ENCODE data around the gene SEMA3F. TPM values are rescaled to one million over a fixed set of nuclear protein-coding genes. Genes with fewer than 3 reads are reported as not detected.

SEMA3F gene
- total and polyA plus RNA-seq, 2 donors (not counting 3 experiments of a cell fraction or from before 2014, with no cell fraction given), result 65.8 to 99.1 TPM

- no peak for FAIRE-seq
- peaks cover 6 to 33% of the 10 kb centered on the region in 2 experiments for H3K36me3 ChIP-seq (ENCODE audit: control insufficient read depth in 2 of 2, extremely low read depth in 1 of 2, insufficient read depth in 2 of 2, low read length in 2 of 2)
- dilution Hi-C loops (cut with MboI; ENCODE audit: extremely low pct_ligation_motif_present, low sequenced_read_pairs), result no loop called here
- H3K4me1 ChIP-seq (ENCODE audit: control insufficient read depth, extremely low read depth, insufficient read depth, low read length), result peaks cover 21% of the 10 kb centered on the region
- H3K27ac ChIP-seq (ENCODE audit: insufficient read depth, low read depth, low read length), result no peak overlapping the region
- no peak overlapping the region for H3K4me3 ChIP-seq (replicated peaks in 1 of 3; ENCODE audit: insufficient read depth in 1 of 3, low read depth in 1 of 3, low read length in 3 of 3)
- no peak overlapping the region for H3K9ac ChIP-seq (replicated peaks; ENCODE audit: extremely low read depth, insufficient read depth, low read length)
- ChIA-PET CTCF (interaction anchor here (0.8 to 2.1 kb wide), 2 partner anchors 16 to 19 kb away, joined by 3 to 6 read pairs; no protein-coding TSS in a partner anchor), POLR2A (interaction anchor here (0.6 kb wide), 1 partner anchor 12 kb away, joined by 3 read pairs; no protein-coding TSS in a partner anchor)
- H3K9me3 ChIP-seq (replicated peaks; ENCODE audit: control insufficient read depth, insufficient read depth, low read length), result no peaks in the 10 kb centered on the region
- no peaks in the 10 kb centered on the region for H3K27me3 ChIP-seq (ENCODE audit: control insufficient read depth in 2 of 2, insufficient read depth in 2 of 2, low read length in 2 of 2)
- H3K9me1 ChIP-seq (replicated peaks; ENCODE audit: control insufficient read depth, extremely low read depth, insufficient read depth, low read length), result no peaks in the 10 kb centered on the region
- no peaks in the 10 kb centered on the region for H4K20me1 ChIP-seq (replicated peaks; ENCODE audit: control insufficient read depth, extremely low read depth, insufficient read depth, low read length)
- H3K4me2 ChIP-seq (ENCODE audit: insufficient read depth, low read length), result no peak overlapping the region
- no peak overlapping the region for H2AFZ ChIP-seq (ENCODE audit: low read depth, low read length)
- no peak for DNase-seq (ENCODE audit: low read depth, low spot score)
- TF ChIP-seq, protein P1, sequence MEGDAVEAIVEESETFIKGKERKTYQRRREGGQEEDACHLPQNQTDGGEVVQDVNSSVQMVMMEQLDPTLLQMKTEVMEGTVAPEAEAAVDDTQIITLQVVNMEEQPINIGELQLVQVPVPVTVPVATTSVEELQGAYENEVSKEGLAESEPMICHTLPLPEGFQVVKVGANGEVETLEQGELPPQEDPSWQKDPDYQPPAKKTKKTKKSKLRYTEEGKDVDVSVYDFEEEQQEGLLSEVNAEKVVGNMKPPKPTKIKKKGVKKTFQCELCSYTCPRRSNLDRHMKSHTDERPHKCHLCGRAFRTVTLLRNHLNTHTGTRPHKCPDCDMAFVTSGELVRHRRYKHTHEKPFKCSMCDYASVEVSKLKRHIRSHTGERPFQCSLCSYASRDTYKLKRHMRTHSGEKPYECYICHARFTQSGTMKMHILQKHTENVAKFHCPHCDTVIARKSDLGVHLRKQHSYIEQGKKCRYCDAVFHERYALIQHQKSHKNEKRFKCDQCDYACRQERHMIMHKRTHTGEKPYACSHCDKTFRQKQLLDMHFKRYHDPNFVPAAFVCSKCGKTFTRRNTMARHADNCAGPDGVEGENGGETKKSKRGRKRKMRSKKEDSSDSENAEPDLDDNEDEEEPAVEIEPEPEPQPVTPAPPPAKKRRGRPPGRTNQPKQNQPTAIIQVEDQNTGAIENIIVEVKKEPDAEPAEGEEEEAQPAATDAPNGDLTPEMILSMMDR (IDR thresholded peaks at IDR 0.05; ENCODE audit: extremely low read depth in 1 of 2, insufficient read depth in 1 of 2, low read depth in 1 of 2, low read length in 2 of 2), result no peak
- TF ChIP-seq POLR2AphosphoS5 (IDR thresholded peaks at IDR 0.05; ENCODE audit: insufficient read depth, low read depth, low read length), result no peak
- H3K79me2 ChIP-seq (ENCODE audit: control insufficient read depth, insufficient read depth, low read length), result peaks cover 31% of the 10 kb centered on the region
- intact Hi-C loops (cut with micrococcal nuclease), result no loop called here
- no TSS peak for BruUV-seq (replicated peaks)
Observed at GRCh38 chr3:50174517-50174895, 19.4 kb downstream of the SEMA3F start.

- Histone ChIP-seq H3K27ac (ENCODE audit: insufficient read depth, low read depth, low read length) (no peak overlapping the region), H2AFZ (ENCODE audit: low read depth, low read length) (no peak overlapping the region), H4K20me1 (replicated peaks; ENCODE audit: control insufficient read depth, extremely low read depth, insufficient read depth, low read length) (no peaks in the 10 kb centered on the region), H3K4me3 (replicated peaks in 1 of 3; ENCODE audit: insufficient read depth in 1 of 3, low read depth in 1 of 3, low read length in 3 of 3) (no peak overlapping the region), H3K9ac (replicated peaks; ENCODE audit: extremely low read depth, insufficient read depth, low read length) (no peak overlapping the region), H3K9me1 (replicated peaks; ENCODE audit: control insufficient read depth, extremely low read depth, insufficient read depth, low read length) (no peaks in the 10 kb centered on the region), H3K79me2 (ENCODE audit: control insufficient read depth, insufficient read depth, low read length) (peaks cover 25% of the 10 kb centered on the region), H3K27me3 (ENCODE audit: control insufficient read depth in 2 of 2, insufficient read depth in 2 of 2, low read length in 2 of 2) (no peaks in the 10 kb centered on the region), H3K36me3 (ENCODE audit: control insufficient read depth in 2 of 2, extremely low read depth in 1 of 2, insufficient read depth in 2 of 2, low read length in 2 of 2) (peaks cover 6 to 33% of the 10 kb centered on the region in 2 experiments), H3K9me3 (replicated peaks; ENCODE audit: control insufficient read depth, insufficient read depth, low read length) (no peaks in the 10 kb centered on the region), H3K4me1 (ENCODE audit: control insufficient read depth, extremely low read depth, insufficient read depth, low read length) (peaks cover 16% of the 10 kb centered on the region), H3K4me2 (ENCODE audit: insufficient read depth, low read length) (no peak overlapping the region)
- DNase-seq (ENCODE audit: low read depth, low spot score) (no peak), FAIRE-seq (no peak)
- ChIA-PET POLR2A (no interaction called here), CTCF (interaction anchor here (0.8 to 2.1 kb wide), 3 partner anchors 17 to 53 kb away, joined by 3 to 6 read pairs (median 4); no protein-coding TSS in a partner anchor)
- TF ChIP-seq EZH2 (IDR thresholded peaks at IDR 0.05; ENCODE audit: borderline replicate concordance, low read depth, low read length, severe bottlenecking) (no peak), MAX (IDR thresholded peaks at IDR 0.05; ENCODE audit: insufficient read depth, insufficient read length) (no peak), JUN (IDR thresholded peaks at IDR 0.05; ENCODE audit: borderline replicate concordance, insufficient read depth, insufficient read length, low read depth) (no peak), MYC (IDR thresholded peaks at IDR 0.05; ENCODE audit: low read depth, low read length) (no peak), FOS (IDR thresholded peaks at IDR 0.05; ENCODE audit: borderline replicate concordance, insufficient read depth, low read length) (no peak), POLR2AphosphoS5 (IDR thresholded peaks at IDR 0.05; ENCODE audit: insufficient read depth, low read depth, low read length) (no peak), POLR2A (IDR thresholded peaks at IDR 0.05; ENCODE audit: low read depth, low read length) (no peak), GATA2 (IDR thresholded peaks at IDR 0.05; ENCODE audit: insufficient read depth, insufficient read length, low read depth, low read length) (no peak)
- TF ChIP-seq, protein P1 (IDR thresholded peaks at IDR 0.05; ENCODE audit: extremely low read depth in 1 of 2, insufficient read depth in 1 of 2, low read depth in 1 of 2, low read length in 2 of 2), result no peak
- no TSS peak for BruUV-seq (replicated peaks)
- dilution Hi-C loops (cut with MboI; ENCODE audit: extremely low pct_ligation_motif_present, low sequenced_read_pairs) (no loop called here), intact Hi-C loops (cut with micrococcal nuclease) (no loop called here)
Observed at GRCh38 chr3:50174947-50175524, 19.9 kb downstream of the SEMA3F start.

Measured in endothelial cell of umbilical vein (primary cell).